Activated CD4-positive, alpha-beta T cell treated with anti-CD3 and anti-CD28 coated beads for 48 hours (primary cell): ENCODE measurements around the gene THBS2.

ENCODE experiments used
- DNase-seq: peaks from one replicate; pipeline ENCODE4 v3.0.0-alpha.2; 2020

THBS2 gene

DNA sequence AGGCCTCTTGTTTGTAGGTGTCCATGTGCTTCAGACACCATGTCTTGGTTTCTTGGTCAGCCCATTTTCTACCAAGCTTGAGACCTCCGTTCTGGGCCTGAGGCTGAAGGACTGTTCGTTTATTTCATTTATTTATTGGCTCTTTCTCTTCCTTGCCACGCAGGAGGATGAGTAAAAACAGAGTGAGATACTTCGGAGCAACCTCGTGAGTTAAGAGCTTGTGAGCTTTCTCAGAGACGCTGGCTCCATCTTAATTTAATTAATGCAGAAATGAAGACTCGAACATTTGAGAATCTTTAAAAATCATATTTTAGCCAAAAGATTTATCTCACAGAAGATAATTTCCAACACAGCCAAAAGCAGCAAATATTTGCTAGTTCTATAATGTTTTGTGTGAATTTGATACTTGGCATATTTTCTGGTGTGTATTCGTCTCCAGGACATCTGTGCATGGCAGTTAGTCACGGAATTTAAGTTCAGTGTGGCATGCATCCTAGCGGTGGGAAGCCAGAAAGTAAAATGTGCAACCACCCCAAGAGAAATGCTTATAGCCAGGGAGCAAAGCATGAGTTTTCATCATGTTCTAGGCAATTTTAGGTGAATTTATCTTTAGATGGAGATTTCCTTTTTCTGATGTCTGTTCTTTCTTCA lies 76.0 kb downstream of the THBS2 start:
- DNase-seq, result no peak

DNA sequence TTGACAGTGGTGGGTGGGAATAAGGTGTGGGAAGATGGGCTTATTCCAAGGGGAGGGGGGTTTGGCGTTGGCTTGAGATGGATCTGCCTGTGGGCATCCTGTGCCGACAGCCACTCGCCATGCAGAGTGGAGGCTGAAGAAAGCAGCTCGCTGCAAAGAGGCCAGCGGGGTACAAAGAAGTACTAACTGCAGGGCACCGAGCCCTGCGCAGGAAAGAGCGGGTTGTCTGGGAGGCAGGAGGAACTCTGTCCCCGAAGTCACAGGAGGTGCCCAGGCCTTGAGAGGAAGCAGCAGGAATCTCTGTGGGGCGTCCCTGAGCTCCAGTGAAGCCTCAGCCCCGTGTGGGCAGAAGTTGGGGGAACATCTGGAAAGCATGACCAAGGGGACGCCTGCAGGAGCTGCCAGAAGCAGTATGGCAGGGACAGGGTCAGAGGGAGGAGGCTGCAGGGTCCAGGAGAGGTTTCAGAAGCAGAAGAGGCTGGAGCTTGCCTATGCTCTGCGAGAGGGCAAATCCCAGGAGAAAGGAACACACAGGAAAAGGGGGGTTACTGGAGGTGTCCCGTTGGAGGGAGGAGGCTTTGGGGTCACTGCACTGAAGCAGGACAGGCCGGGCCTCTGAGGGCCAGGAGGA lies 77.2 kb downstream of the THBS2 start:
- no peak for DNase-seq

DNA sequence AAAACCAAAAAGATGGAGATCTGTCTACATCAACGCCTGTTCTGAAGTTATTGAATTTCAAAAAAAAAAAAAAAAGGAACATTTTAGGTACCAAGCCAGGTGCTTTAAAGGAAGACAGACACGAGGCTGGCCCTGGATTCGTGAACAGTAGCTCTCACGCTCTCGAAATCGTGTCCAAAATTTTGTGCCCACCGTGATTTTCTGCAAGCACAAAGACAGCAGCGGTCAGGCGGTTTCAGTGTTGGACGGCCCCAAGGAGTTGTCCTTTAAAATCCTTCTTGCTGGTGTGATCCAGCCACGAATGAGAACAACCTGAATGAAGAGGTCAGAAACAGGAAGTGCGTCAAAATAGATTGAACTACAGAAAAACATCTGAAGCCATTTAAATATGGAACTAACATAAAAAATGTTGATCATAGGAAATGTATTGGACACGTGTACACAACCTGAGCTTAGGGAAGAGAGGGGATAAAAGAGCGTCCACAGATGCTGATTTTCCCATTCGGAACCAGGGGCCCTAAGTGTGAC lies 78.2 kb downstream of the THBS2 start:
- DNase-seq, result no peak

- DNase-seq, result no peak
Observed at GRCh38 chr6:169174516-169175359, 78.9 kb downstream of the THBS2 start.

- DNase-seq, result no peak
Observed at GRCh38 chr6:169173532-169174268, 79.9 kb downstream of the THBS2 start.

- DNase-seq, result no peak
Observed at GRCh38 chr6:169172946-169173345, 80.7 kb downstream of the THBS2 start.

DNA sequence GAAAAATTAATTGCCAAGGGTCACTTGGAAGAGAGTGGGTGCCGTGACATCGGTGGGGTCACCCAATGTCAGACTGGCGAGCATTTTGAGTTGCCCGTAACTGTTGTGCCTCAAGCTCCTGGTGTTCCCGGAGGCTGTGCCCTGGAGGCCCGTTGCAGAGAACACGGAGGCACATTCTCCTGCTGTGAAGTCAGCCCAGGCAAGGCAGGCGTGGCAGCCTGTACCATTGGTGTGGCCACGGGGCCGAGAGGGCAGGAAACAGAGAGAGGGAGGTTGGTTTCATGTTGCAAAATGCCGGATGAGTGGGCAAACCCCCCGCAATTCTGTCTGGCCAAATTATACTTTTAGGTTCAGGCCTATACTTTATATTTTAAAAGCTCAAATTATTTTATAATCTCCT lies 81.2 kb downstream of the THBS2 start:
- DNase-seq, result no peak

DNA sequence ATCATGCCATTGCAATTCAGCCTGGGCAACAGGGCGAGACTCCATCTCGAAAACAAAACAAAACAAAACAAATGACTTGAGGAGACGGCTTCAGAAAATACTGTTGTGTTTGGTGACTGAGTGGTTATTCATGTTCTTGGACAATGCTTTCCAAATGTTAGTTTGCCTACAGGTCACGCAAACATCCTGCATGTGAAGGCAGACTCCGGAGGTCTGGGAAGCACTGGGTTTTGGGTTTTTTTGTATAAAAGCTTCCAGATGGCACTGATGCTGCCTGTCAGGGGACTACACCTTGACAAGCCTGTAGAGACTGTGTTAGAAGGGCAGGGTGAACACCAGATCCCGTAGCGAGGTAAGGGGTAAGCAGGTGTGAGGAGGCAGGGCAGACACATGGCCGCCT lies 81.7 kb downstream of the THBS2 start:
- DNase-seq, result no peak

GRCh38 chr6:169171016-169171415 lies 82.6 kb downstream of the THBS2 start:
- no peak for DNase-seq

- no peak for DNase-seq
Observed at GRCh38 chr6:169170583-169170955, 83.1 kb downstream of the THBS2 start.

DNA sequence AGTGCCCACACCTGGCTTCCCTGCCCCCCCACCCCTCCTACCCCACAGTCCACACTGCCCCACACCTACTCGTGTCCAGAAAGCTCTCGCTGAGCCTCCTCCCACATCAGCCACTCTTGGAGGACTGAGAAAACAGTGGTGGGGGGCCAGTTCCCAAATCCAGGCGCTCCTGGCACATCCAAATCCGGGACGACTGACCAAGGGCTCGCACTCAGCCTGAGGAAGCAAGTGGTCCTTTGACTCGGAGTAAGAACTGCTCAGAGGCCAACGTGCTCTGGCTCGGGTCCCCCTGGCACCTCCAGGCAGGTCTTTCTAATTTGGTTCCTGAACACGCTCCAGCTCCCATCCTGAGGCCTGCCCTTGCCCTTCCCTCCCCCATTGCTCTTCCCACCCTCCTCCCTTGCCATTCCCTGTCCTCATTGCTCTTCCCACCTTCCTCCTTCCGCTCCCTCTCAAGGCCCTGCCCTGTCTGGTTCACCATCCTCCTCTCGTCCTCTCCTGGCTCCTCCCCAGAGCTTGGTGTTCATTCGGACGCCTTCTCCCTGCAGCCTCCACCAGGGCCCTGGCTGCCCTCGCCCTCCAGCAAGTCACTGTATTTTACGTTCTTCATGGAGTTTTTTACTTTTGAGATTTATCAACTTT lies 83.6 kb downstream of the THBS2 start:
- no peak for DNase-seq

DNA sequence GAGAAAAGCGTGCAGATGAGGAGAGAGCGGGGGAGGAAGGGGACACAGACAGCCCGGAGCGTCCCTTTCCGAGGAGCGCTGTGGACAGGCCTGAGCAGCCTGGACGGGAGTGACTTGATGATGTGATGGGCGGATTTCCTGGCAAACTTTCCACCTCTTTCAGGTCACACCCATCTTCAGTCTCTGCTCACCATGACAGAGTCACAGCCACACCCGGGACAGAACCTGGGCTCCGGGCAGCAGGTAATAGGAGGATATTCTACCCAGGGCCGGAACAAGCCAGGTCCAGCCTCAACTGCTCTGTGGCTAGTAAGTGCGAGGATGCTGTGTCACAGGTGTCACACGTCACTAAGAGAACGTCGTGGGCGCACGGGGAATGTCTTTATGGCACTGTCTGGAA lies 84.3 kb downstream of the THBS2 start:
- DNase-seq, result no peak

DNA sequence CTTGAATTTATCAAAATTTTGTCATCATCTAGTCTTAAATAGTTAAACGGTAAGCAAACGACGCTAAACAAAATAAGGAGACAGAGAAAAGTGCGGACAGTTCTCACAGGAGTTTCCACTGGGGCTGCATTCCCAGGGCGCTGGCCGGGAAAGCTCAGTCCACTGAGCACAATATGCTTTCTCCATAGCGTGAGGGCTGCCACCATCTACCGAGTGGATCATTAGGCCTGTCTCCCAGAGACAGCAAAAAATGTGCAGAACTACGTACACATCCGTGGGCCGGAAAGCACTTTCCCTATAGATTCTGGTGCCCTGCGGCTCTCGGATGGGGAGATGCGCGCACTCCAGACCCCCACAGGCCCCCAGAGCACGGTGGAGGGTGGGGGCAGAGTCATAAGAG lies 84.9 kb downstream of the THBS2 start:
- no peak for DNase-seq

GRCh38 chr6:169168302-169168630 lies 85.4 kb downstream of the THBS2 start:
- DNase-seq, result no peak

GRCh38 chr6:169167581-169168301 lies 85.9 kb downstream of the THBS2 start:
- DNase-seq, result no peak

- no peak for DNase-seq
Observed at GRCh38 chr6:169166896-169167580, 86.6 kb downstream of the THBS2 start.
